Measurements from ENCODE around the gene KAT7. TPM values are rescaled to one million over a fixed set of nuclear protein-coding genes. Genes with fewer than 3 reads are reported as not detected.
A peak's percentile ranks its signal among the peaks of the same experiment; 100 is the strongest.

The KAT7 gene
- total RNA-seq, 1 donor from 2014 or later = 64.0 TPM

DNA sequence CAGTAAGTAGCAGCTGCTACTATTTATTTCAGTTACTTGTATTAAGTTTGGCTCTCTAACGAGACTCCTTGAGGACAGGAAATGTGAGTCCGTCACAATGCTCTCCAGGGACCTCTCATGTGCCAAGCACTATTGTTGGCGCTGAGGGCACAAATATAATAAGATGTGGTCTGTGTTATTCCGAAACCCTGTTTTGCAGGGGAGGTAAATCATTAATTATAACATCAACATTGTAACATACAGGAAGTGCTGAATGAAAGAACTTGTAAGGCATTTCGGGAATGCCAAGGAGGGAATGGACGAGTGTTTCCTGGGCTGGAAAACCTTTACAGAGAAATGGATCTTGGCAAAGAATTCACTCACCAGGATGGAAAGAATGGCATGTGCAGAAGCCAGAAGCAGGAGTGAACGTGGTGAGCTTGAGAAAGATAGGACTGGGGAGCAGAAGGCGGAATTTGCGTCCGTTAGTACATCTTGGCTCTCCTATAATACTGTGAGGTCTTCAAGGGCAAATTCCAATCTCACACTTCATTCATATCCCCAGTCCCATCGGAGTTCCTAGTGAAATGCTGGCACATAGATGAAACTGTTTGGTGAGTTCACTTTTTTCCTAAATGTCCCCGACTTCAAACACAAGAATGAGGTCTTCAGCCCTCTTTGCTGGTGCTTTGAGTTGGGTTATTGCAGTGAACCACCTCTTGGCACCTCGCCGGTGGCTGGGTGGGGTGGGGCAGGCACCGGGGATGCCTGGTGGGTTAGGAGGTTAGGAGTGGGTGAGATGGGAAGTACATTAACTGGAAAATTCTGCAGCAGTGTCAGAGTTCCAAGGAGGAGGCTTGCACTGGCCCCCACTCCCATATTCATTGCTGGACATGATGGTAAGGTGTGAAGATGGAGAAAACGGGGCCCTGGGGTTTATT is 47.9 kb downstream of the KAT7 start:
- TF ChIP-seq, protein P1, sequence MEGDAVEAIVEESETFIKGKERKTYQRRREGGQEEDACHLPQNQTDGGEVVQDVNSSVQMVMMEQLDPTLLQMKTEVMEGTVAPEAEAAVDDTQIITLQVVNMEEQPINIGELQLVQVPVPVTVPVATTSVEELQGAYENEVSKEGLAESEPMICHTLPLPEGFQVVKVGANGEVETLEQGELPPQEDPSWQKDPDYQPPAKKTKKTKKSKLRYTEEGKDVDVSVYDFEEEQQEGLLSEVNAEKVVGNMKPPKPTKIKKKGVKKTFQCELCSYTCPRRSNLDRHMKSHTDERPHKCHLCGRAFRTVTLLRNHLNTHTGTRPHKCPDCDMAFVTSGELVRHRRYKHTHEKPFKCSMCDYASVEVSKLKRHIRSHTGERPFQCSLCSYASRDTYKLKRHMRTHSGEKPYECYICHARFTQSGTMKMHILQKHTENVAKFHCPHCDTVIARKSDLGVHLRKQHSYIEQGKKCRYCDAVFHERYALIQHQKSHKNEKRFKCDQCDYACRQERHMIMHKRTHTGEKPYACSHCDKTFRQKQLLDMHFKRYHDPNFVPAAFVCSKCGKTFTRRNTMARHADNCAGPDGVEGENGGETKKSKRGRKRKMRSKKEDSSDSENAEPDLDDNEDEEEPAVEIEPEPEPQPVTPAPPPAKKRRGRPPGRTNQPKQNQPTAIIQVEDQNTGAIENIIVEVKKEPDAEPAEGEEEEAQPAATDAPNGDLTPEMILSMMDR (conservative IDR thresholded peaks at IDR 0.05) = no peak
- H3K4me3 Mint-ChIP-seq = no peak overlapping the region
- DNase-seq (ENCODE audit: extremely low spot score, unreplicated experiment) = no peak
- peaks cover 5% of the 10 kb centered on the region for H3K4me1 Mint-ChIP-seq (ENCODE audit: unreplicated experiment)
- H3K9me3 Mint-ChIP-seq = no peaks in the 10 kb centered on the region
- H3K36me3 Mint-ChIP-seq = peaks cover 21% of the 10 kb centered on the region
- no peaks in the 10 kb centered on the region for H3K27me3 Mint-ChIP-seq
- H3K27ac Mint-ChIP-seq = peak overlapping the region; percentile 56

DNA sequence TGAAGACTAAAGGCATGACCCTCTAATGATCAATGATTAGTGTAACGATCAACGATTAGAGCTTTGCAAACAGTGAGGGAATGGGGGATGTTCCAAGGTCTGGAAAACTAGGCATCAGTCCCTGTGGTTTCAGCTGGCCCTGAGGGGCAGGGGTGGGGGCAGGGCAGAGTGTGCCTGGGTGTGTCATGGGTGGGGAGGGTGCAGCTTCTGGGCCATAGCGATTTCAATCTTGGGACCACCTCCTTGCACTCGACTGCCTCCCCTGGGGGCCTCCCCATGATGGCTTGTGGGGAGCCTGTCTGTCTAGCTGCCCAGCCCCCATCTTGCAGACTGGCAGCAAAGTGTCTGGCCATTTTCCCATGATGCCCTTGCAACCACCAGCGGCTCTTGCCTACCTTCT is 51.0 kb downstream of the KAT7 start:
- no peaks in the 10 kb centered on the region for H3K9me3 Mint-ChIP-seq
- H3K4me3 Mint-ChIP-seq = no peak overlapping the region
- DNase-seq (ENCODE audit: extremely low spot score, unreplicated experiment) = no peak
- no peak overlapping the region for H3K27ac Mint-ChIP-seq
- no peaks in the 10 kb centered on the region for H3K27me3 Mint-ChIP-seq
- peaks cover 6% of the 10 kb centered on the region for H3K36me3 Mint-ChIP-seq
- H3K4me1 Mint-ChIP-seq (ENCODE audit: unreplicated experiment) = peaks cover 10% of the 10 kb centered on the region
- TF ChIP-seq, protein P1 (conservative IDR thresholded peaks at IDR 0.05) = no peak

DNA sequence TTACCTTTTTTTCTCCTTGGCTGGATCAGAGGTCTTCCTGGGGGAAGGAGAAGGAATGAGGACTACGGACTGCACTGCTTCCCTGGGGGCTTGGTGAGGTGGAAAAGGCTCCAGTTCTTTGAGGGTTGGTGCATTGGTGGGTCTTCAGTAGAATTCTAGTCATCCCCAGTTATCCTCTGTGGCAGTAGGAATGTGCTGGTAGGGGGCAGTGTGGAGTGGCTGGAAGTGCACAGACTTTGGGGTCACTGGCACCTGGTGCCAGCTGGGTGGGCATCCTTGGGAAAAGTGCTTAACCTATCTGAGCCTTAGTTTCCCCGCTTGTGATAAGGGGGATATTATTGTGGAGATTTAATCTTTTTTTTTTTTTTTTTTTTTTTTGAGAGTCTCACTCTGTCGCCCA is 53.1 kb downstream of the KAT7 start:
- Mint-ChIP-seq H3K27me3 (peaks cover 10% of the 10 kb centered on the region), H3K27ac (no peak overlapping the region), H3K36me3 (no peaks in the 10 kb centered on the region), H3K9me3 (no peaks in the 10 kb centered on the region), H3K4me3 (no peak overlapping the region), H3K4me1 (ENCODE audit: unreplicated experiment) (peaks cover 6% of the 10 kb centered on the region)
- TF ChIP-seq, protein P1 (conservative IDR thresholded peaks at IDR 0.05) = no peak
- no peak for DNase-seq (ENCODE audit: extremely low spot score, unreplicated experiment)

DNA sequence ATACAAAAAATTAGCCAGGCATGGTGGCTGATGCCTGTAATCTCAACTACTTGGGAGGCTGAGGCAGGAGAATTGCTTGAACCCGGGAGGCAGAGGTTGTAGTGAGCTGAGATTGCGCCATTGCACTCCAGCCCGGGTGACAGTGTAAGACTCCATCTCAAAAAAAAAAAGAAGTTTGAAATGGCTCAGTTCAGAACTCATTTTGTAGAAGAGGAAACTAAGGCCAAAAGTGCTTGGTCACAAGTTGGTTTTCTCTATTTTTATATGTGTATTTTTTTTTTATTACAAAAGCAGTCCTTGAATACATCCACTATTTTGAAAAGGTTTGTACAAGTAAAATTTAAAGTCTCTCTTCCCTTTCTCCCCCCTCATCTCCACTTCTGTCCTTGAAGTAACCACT is 53.9 kb downstream of the KAT7 start:
- Mint-ChIP-seq H3K4me3 (no peak overlapping the region), H3K36me3 (no peaks in the 10 kb centered on the region), H3K27ac (no peak overlapping the region), H3K9me3 (no peaks in the 10 kb centered on the region), H3K27me3 (peaks cover 10% of the 10 kb centered on the region), H3K4me1 (ENCODE audit: unreplicated experiment) (peaks cover 6% of the 10 kb centered on the region)
- TF ChIP-seq, protein P1 (conservative IDR thresholded peaks at IDR 0.05) = no peak
- DNase-seq (ENCODE audit: extremely low spot score, unreplicated experiment) = no peak

DNA sequence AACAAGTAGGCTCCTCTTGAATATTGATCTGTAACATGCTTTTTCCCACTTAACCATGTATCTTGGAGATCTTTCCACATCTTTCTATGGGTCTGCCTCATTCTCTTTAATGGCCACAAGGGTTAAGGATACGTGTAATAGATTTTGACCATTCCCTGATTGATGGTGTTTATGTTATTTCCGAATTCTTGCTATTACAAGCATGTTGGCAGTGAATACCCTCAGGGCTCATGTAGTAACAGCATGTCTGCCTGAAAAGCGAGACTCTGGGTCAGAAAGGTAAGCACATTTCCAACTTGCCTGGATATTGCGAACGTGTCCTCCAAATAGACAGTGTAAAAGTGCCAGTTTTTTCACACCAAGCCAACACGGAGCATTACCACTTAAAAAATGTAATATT is 54.4 kb downstream of the KAT7 start:
- TF ChIP-seq, protein P1 (conservative IDR thresholded peaks at IDR 0.05) = peak; percentile 24
- no peaks in the 10 kb centered on the region for H3K36me3 Mint-ChIP-seq
- no peak for DNase-seq (ENCODE audit: extremely low spot score, unreplicated experiment)
- H3K4me3 Mint-ChIP-seq = no peak overlapping the region
- H3K4me1 Mint-ChIP-seq (ENCODE audit: unreplicated experiment) = peaks cover 7% of the 10 kb centered on the region
- no peaks in the 10 kb centered on the region for H3K9me3 Mint-ChIP-seq
- no peak overlapping the region for H3K27ac Mint-ChIP-seq
- H3K27me3 Mint-ChIP-seq = peaks cover 13% of the 10 kb centered on the region
